ENCODE data around the gene PCDHGB4.
"Not testable (repeated sequence)": the region's sequence is repeated elsewhere in the genome, so short reads cannot be mapped to it uniquely, and the experiment has no call there.

Gene PCDHGB4

DNA sequence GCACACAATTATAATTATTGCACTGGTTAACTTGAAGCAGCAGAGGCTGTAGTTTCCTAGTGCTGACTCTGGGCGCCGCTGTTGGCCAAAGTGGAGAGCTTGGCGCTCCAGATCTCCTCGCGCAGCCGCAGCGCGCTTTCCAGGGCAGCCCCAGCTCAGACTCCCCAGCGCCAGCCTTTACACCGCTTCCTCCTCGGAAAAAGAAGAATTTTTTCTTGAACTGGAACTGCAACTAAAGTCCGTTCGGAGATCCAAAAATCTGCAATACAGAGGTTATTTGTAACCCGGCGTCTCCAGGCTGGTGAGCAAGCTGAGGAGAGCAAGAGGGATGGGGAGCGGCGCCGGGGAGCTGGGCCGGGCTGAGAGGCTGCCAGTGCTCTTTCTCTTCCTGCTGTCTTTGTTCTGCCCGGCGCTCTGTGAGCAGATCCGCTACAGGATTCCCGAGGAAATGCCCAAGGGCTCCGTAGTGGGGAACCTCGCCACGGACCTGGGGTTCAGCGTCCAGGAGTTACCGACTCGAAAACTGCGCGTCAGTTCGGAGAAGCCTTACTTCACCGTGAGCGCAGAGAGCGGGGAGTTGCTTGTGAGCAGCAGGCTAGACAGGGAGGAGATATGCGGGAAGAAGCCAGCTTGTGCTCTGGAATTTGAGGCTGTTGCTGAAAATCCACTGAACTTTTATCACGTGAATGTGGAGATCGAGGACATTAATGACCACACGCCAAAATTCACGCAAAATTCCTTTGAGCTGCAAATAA lies at the start of gene PCDHGB4:
PCDHGB4 (plus strand) TSS at position 142 of the 755 bp plus-strand sequence; CDS start at position 329, 187 bp downstream.
- not testable (repeated sequence) for DNase-seq (ENCODE audit: extremely low read depth in 1 of 2, low read depth in 1 of 2)

DNA sequence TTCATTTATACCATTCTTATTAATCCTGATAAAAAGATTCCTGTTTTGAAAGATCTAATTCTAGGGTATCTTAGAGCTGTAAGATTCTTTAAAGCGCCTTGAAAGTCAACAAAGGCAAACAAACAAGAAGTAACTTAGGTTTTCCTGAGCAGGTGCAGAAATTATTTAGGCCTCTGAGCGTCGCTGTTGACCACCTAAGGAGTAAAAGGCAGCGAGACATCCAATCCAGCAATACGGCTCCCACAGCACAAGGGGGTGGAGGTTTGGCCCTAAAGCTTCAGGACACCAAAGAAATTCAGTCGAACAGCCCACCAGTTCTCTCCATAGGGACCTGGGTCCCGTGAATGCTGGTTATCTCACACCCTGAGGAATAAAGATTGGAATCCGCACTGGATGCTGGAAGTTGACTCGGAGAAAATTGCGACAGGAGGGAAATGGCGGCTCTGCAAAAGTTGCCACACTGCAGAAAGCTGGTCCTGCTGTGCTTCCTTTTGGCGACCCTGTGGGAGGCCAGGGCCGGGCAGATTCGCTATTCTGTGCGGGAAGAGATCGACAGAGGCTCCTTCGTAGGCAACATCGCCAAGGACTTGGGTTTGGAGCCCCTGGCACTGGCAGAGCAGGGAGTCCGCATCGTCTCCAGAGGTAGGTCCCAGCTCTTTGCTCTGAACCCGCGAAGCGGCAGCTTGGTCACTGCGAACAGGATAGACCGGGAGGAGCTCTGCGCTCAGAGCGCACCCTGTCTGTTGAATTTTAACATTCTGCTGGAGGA lies 48.8 kb upstream of the PCDHGB4 start, which contains the start of gene PCDHGA2:
PCDHGA2 (plus strand) TSS at position 223 of the 769 bp plus-strand sequence.
- no peak for DNase-seq (ENCODE audit: extremely low read depth in 1 of 2, low read depth in 1 of 2)

DNA sequence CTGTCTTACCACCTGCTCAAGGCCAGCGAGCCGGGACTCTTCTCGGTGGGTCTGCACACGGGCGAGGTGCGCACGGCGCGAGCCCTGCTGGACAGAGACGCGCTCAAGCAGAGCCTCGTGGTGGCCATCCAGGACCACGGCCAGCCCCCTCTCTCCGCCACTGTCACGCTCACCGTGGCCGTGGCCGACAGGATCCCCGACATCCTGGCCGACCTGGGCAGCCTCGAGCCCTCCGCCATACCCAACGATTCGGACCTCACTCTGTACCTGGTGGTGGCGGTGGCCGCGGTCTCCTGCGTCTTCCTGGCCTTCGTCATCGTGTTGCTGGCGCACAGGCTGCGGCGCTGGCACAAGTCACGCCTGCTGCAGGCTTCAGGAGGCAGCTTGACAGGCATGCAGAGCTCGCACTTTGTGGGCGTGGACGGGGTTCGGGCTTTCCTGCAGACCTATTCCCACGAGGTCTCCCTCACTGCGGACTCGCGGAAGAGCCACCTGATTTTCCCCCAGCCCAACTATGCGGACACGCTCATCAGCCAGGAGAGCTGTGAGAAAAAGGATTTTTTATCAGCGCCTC lies 46.6 kb upstream of the PCDHGB4 start:
- DNase-seq (ENCODE audit: extremely low read depth in 1 of 2, low read depth in 1 of 2): not testable (repeated sequence)

DNA sequence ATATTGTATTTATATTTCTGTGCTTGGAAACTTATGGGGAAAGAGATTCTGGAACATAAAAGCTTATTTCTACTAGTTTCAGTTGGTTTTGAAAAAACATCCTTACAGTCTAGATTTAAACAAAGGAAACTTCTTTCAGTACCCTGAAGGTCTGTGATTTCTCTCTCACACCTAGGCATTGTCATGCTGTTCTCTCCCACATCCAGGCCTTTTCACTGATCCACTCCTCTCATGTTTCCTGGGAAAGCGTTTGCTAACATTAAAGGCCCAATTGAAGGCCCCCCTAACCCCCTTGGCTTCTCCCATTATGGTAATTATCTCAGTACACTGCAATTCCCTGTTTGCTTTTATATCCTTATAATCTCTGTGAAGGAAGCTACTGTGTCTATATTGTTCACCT lies 44.7 kb upstream of the PCDHGB4 start:
- no peak for DNase-seq (ENCODE audit: extremely low read depth in 1 of 2, low read depth in 1 of 2)

DNA sequence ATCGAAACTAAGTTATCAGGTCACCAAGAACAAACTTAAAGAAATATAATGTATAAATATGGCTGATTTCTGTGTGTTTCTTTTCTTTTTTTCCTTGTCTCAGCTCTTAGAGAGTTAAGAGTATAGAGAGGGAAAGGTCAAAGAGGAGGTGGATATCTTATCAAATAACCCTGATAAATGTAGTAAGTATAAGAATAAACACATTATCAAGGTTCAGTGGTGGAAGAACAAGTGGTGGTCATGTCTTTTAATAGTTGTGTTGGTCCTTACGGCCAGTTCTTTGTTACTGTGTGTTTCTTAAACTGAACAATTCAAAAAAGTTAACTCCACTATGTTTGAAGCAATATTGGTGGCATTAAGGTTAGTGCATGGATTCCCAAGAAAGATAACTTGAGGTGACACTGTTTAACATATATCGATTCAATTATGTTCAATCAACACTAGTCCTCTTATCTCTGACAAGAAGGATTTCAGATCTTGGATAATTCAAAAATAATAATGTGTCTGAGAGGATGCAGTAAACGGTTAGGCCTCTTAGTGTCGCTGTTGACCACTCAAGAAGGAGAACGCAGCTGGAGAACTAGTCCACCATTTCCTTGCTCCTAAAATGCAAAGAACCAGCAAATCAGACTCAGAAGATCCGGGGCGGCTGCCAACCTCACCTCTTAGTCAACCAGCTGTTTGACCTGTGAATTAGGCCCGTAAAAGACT lies 44.1 kb upstream of the PCDHGB4 start, which contains the start of gene PCDHGA3:
PCDHGA3 (plus strand) TSS at position 588 of the 711 bp plus-strand sequence. CDS start 205 bp downstream, outside the sequence.
- DNase-seq (ENCODE audit: extremely low read depth in 1 of 2, low read depth in 1 of 2): no peak

DNA sequence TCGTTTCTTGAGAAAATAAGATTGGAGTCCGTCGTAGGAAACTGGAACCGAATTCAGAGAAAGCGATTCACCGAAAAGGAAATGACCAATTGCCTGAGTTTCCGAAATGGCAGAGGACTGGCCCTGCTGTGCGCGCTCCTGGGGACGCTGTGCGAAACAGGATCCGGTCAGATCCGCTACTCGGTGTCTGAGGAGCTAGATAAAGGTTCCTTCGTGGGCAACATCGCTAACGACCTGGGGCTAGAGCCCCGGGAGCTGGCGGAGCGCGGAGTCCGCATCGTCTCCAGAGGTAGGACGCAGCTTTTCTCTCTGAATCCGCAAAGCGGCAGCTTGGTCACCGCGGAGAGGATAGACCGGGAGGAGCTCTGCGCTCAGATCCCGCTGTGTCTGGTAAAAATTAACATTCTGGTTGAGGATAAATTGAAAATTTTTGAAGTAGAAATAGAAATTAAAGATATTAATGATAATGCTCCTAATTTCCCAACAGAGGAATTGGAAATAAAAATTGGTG lies 43.5 kb upstream of the PCDHGB4 start:
- DNase-seq (ENCODE audit: extremely low read depth in 1 of 2, low read depth in 1 of 2): no peak

GRCh38 chr5:141345327-141345726 lies 42.2 kb upstream of the PCDHGB4 start:
- DNase-seq (ENCODE audit: extremely low read depth in 1 of 2, low read depth in 1 of 2): no peak

GRCh38 chr5:141346017-141346416 lies 41.5 kb upstream of the PCDHGB4 start:
- DNase-seq (ENCODE audit: extremely low read depth in 1 of 2, low read depth in 1 of 2): not testable (repeated sequence)

GRCh38 chr5:141349917-141350619 lies 37.4 kb upstream of the PCDHGB4 start, which contains the start of gene PCDHGB1:
Gene PCDHGB1, plus strand, starts transcription at chr5:141350099. Its CDS starts 162 bp downstream, at chr5:141350261.
- no peak for DNase-seq (ENCODE audit: extremely low read depth in 1 of 2, low read depth in 1 of 2)

- no peak for DNase-seq (ENCODE audit: extremely low read depth in 1 of 2, low read depth in 1 of 2)
Measured at GRCh38 chr5:141351591-141351990, 35.9 kb upstream of the PCDHGB4 start.

GRCh38 chr5:141354900-141355469 lies 32.5 kb upstream of the PCDHGB4 start, which contains the start of gene PCDHGA4:
Gene PCDHGA4, plus strand, starts transcription at chr5:141355021. Its CDS starts 87 bp downstream, at chr5:141355108.
- no peak for DNase-seq (ENCODE audit: extremely low read depth in 1 of 2, low read depth in 1 of 2)

GRCh38 chr5:141355641-141356040 lies 31.9 kb upstream of the PCDHGB4 start:
- DNase-seq (ENCODE audit: extremely low read depth in 1 of 2, low read depth in 1 of 2): no peak

GRCh38 chr5:141356133-141356532 lies 31.4 kb upstream of the PCDHGB4 start:
- DNase-seq (ENCODE audit: extremely low read depth in 1 of 2, low read depth in 1 of 2): no peak

- no peak for DNase-seq (ENCODE audit: extremely low read depth in 1 of 2, low read depth in 1 of 2)
Measured at GRCh38 chr5:141356950-141357349, 30.5 kb upstream of the PCDHGB4 start.

GRCh38 chr5:141359790-141360426 lies 27.6 kb upstream of the PCDHGB4 start, which contains the start of gene PCDHGB2:
Gene PCDHGB2, plus strand, starts transcription at chr5:141359994. Its CDS starts 142 bp downstream, at chr5:141360136.
- DNase-seq (ENCODE audit: extremely low read depth in 1 of 2, low read depth in 1 of 2): no peak

DNA sequence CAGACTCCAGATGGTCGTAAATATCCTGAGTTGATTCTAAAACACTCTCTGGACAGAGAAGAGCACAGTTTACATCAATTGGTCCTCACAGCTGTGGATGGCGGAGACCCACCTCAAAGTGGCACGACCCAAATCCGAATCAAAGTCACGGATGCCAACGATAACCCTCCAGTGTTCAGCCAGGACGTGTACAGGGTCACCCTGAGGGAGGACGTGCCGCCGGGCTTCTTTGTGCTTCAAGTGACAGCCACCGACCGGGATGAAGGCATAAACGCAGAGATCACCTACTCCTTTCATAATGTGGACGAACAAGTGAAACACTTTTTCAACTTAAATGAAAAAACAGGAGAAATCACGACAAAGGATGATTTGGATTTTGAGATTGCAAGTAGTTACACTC lies 26.8 kb upstream of the PCDHGB4 start:
- no peak for DNase-seq (ENCODE audit: extremely low read depth in 1 of 2, low read depth in 1 of 2)

DNA sequence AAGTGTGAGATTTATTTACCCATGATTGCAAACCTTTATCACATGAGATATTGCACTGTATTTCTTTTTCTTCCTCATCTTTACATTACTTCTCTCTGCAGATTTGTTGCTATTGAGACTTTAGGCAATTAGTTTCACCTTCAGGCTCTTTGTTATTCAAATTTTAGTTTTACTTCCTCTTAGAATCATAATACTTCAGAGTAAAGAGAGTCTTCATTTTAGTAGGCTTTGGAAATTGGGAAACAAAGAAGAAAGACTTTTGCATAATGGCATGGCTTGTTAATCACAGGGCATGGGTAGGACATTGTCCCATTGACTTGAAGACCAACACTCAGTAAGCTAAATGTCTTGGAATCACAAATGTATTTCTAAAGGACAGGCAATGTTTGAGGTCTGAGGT lies 24.8 kb upstream of the PCDHGB4 start:
- DNase-seq (ENCODE audit: extremely low read depth in 1 of 2, low read depth in 1 of 2): no peak

DNA sequence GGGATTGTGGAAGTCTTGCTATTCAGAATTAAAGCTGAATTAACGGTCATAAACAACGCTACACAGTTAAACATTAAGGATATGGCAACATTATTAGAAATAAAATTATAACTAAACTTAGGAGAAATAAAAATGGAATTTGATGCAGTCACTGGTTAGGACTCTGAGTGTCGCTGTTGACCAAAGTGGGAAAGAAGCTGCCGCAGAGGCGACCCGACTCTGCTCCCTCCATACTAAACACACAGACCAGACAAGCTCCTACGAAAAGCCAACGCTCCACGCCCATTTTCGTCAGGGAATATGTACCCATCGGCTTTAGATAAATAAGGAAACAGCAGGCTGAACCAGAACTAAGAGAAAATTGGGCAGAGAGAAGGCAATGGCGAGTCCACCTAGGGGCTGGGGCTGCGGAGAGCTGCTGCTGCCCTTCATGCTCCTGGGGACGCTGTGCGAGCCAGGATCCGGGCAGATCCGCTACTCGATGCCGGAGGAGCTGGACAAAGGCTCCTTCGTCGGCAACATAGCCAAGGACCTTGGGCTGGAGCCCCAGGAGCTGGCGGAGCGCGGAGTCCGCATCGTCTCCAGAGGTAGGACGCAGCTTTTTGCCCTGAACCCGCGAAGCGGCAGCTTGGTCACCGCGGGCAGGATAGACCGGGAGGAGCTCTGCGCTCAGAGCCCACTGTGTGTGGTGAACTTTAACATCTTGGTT lies 23.4 kb upstream of the PCDHGB4 start, which contains the start of gene PCDHGA5:
PCDHGA5 (plus strand) TSS at position 211 of the 709 bp plus-strand sequence; CDS start at position 380, 169 bp downstream.
- no peak for DNase-seq (ENCODE audit: extremely low read depth in 1 of 2, low read depth in 1 of 2)
